H1 (cell line): Measurements from ENCODE around the gene C9orf152. TPM values are rescaled to one million over a fixed set of nuclear protein-coding genes. Genes with fewer than 3 reads are reported as not detected.

Source experiments
- SIX5 ChIP-seq: IDR thresholded peaks from 2 replicates; pipeline ENCODE4 v1.6.1; 2011; ENCODE audit warnings: mild to moderate bottlenecking, low read depth, low read length
- polyA plus RNA-seq, 7 experiments: library from polyadenylated mRNA; depleted of rRNA in 3 of 7; stranded (reverse) in 5 of 7; unstranded in 2 of 7; fragments of >200 nt in 5 of 7; fragments of 200-250 nt in 2 of 7; gene quantifications; 1 replicate in 5 of 7; 2 replicates in 1 of 7; 4 replicates in 1 of 7; pipeline versions ENCODE4 v1.2.1 to v1.2.3, GENCODE V29; 2011 to 2013; ENCODE audit warnings: missing spikeins in 2 of 7, mixed read lengths in 2 of 7
- total RNA-seq: library from RNA; stranded (reverse); fragmentation: NEBNext Ultra II Directional; extraction: Animal tissue kit (Norgen Biotek cat#: 25700); gene quantifications from 2 replicates; pipeline ENCODE4 v1.2.1, GENCODE V29; 2021

The C9orf152 gene
- total and polyA plus RNA-seq, 2 of the 8 experiments (the other 6 are each of a cell fraction or from before 2014, with no cell fraction given): not detected

GRCh38 chr9:110208031-110208430, at the start of gene C9orf152 (continued):
- TF ChIP-seq SIX5: no peak
